NCI-H2081 treated with DMSO at 0.1 percent for 48 hours (cell line): ENCODE data around the gene ARHGDIA.

ENCODE experiments used
- DNase-seq: peaks from one replicate; lab custom pipeline; 2025; lab: John Stamatoyannopoulos, UW

ARHGDIA gene

GRCh38 chr17:81905993-81906392 is 34.9 kb upstream of the ARHGDIA start:
- no peak for DNase-seq

GRCh38 chr17:81905424-81905875 is 34.3 kb upstream of the ARHGDIA start:
- no peak for DNase-seq

- DNase-seq, result no peak
Observed at GRCh38 chr17:81904600-81905423, 33.7 kb upstream of the ARHGDIA start.

GRCh38 chr17:81903896-81904599 is 32.9 kb upstream of the ARHGDIA start:
- no peak for DNase-seq

GRCh38 chr17:81903415-81903831 is 32.3 kb upstream of the ARHGDIA start:
- DNase-seq, result no peak

GRCh38 chr17:81902653-81903414 is 31.7 kb upstream of the ARHGDIA start:
- no peak for DNase-seq

- no peak for DNase-seq
Observed at GRCh38 chr17:81902023-81902652, 31.0 kb upstream of the ARHGDIA start, which contains the start of gene NPB. TSS of gene NPB (plus strand) at chr17:81902238. CDS start at chr17:81902278, 40 bp downstream.

- DNase-seq, result no peak
Observed at GRCh38 chr17:81901167-81902022, 30.3 kb upstream of the ARHGDIA start.

GRCh38 chr17:81900181-81900820 is 29.2 kb upstream of the ARHGDIA start:
- no peak for DNase-seq

- no peak for DNase-seq
Observed at GRCh38 chr17:81899514-81900166, 28.5 kb upstream of the ARHGDIA start.

- no peak for DNase-seq
Observed at GRCh38 chr17:81898885-81899284, 27.7 kb upstream of the ARHGDIA start.

GRCh38 chr17:81898029-81898866 is 27.1 kb upstream of the ARHGDIA start:
- DNase-seq, result no peak

- DNase-seq, result no peak
Observed at GRCh38 chr17:81895400-81895799, 24.3 kb upstream of the ARHGDIA start.

GRCh38 chr17:81891303-81891552 is 20.1 kb upstream of the ARHGDIA start:
- DNase-seq, result no peak

GRCh38 chr17:81890447-81891302 is 19.5 kb upstream of the ARHGDIA start:
- DNase-seq, result no peak

- no peak for DNase-seq
Observed at GRCh38 chr17:81889602-81890001, 18.5 kb upstream of the ARHGDIA start.

GRCh38 chr17:81888988-81889595 is 18.0 kb upstream of the ARHGDIA start:
- no peak for DNase-seq
